OCI-LY7 (cell line): Measurements from ENCODE around the gene P4HA3. TPM values are rescaled to one million over a fixed set of nuclear protein-coding genes. Genes with fewer than 3 reads are reported as not detected.

Experiments used
- BruUV-seq: library from RNA; stranded (reverse); fragments of 400-500 nt; replicated peaks from 2 replicates; lab custom pipeline; 2021; lab: Mats Ljungman, UMichigan
- CTCF ChIA-PET: fragments of 300-600 bp; sonication (Branson Sonifier 250); formaldehyde crosslinking; loops from one replicate; lab custom pipeline; 2022; ENCODE audit warnings: antibody characterized with exemption; ENCODE audit not compliant: unreplicated experiment; lab: Charles Lee
- POLR2A ChIA-PET: fragments of 300-600 bp; sonication (Branson Sonifier 250); formaldehyde crosslinking; loops from one replicate; lab custom pipeline; 2022; ENCODE audit warnings: antibody characterized with exemption; lab: Charles Lee
- DNase-seq: peaks from one replicate; pipeline ENCODE4 v3.0.0-alpha.2; 2015; ENCODE audit warnings: low spot score
- H2AFZ ChIP-seq: fragments of 200-600 bp; sonication (generic), shearing (Covaris generic); 2 replicates; pipeline ENCODE4 v1.6.1; 2014; ENCODE audit warnings: mild to moderate bottlenecking, antibody characterized with exemption, low read length, moderate library complexity
- H3K27ac ChIP-seq: fragments of 200-600 bp; sonication (generic); 2 replicates; pipeline ENCODE4 v1.5.1; 2014; ENCODE audit warnings: mixed run types, low read depth, mild to moderate bottlenecking, moderate library complexity, low read length, inconsistent platforms; ENCODE audit not compliant: poor library complexity, severe bottlenecking
- H3K36me3 ChIP-seq: fragments of 200-600 bp; sonication (generic); 2 replicates; pipeline ENCODE4 v1.6.1; 2014; ENCODE audit warnings: mild to moderate bottlenecking, antibody characterized with exemption, low read length, moderate library complexity, mixed read lengths; ENCODE audit not compliant: insufficient read depth
- H3K4me1 ChIP-seq: fragments of 200-600 bp; sonication (generic); 2 replicates; pipeline ENCODE4 v1.5.1; 2014; ENCODE audit warnings: mild to moderate bottlenecking, low read length; ENCODE audit not compliant: insufficient read depth, poor library complexity, severe bottlenecking
- H3K4me2 ChIP-seq: fragments of 200-600 bp; sonication (generic); 2 replicates; pipeline ENCODE4 v1.6.1; 2014; ENCODE audit warnings: mild to moderate bottlenecking, low read length
- H3K4me3 ChIP-seq: fragments of 200-600 bp; sonication (generic); 2 replicates; pipeline ENCODE4 v1.5.1; 2014; ENCODE audit warnings: mild to moderate bottlenecking, low read depth, low read length; ENCODE audit not compliant: poor library complexity, severe bottlenecking
- H3K79me2 ChIP-seq: fragments of 200-600 bp; sonication (generic); 2 replicates; pipeline ENCODE4 v1.6.1; 2016; ENCODE audit warnings: low read depth, mild to moderate bottlenecking, low read length, moderate library complexity, mixed read lengths; ENCODE audit not compliant: insufficient read depth
- H3K9me2 ChIP-seq: fragments of 200-600 bp; sonication (generic); 2 replicates; pipeline ENCODE4 v1.6.1; 2016; ENCODE audit warnings: mild to moderate bottlenecking, low read length, mixed read lengths; ENCODE audit not compliant: insufficient read depth
- H3K9me3 ChIP-seq: fragments of 200-600 bp; sonication (generic); 2 replicates; pipeline ENCODE4 v1.6.1; 2014; ENCODE audit warnings: mild to moderate bottlenecking, mixed run types, low read length, mixed read lengths
- H4K20me1 ChIP-seq: fragments of 200-600 bp; sonication (generic); 2 replicates; pipeline ENCODE4 v1.6.1; 2014; ENCODE audit warnings: mild to moderate bottlenecking, antibody characterized with exemption, low read length, moderate library complexity, mixed read lengths; ENCODE audit not compliant: insufficient read depth
- CTCF ChIP-seq: fragments of 200-600 bp; sonication (generic); conservative IDR thresholded peaks from 2 replicates; pipeline ENCODE4 v1.5.1; 2014; ENCODE audit warnings: mild to moderate bottlenecking, antibody characterized with exemption, low read length, moderate library complexity, mixed read lengths
- EZH2phosphoT487 ChIP-seq: fragments of 200-600 bp; sonication (generic); IDR thresholded peaks from 2 replicates; pipeline ENCODE4 v1.6.1; 2018; ENCODE audit warnings: low read depth, borderline replicate concordance, mild to moderate bottlenecking, mixed run types, antibody characterized with exemption, low read length, moderate library complexity, mixed read lengths
- intact Hi-C: fragments of 100-400 bp; cut with micrococcal nuclease; formaldehyde crosslinking; loops from one replicate; pipeline ENCODE4 v1.10.0; 2022; ENCODE audit not compliant: unreplicated experiment
- total RNA-seq, 2 experiments: library from RNA; depleted of rRNA in 1 of 2; stranded (reverse); fragments of >200 nt in 1 of 2; shearing (Covaris generic) in 1 of 2; gene quantifications; 2 replicates each; pipeline ENCODE4 v1.2.3, GENCODE V29; 2014 to 2022

P4HA3 gene
- total RNA-seq, 2 experiments from 2014 or later: not detected

- no peaks in the 10 kb centered on the region for H3K79me2 ChIP-seq
- H3K4me3 ChIP-seq: no peak overlapping the region
- TF ChIP-seq CTCF: no peak
- TF ChIP-seq EZH2phosphoT487: no peak
- ChIA-PET CTCF (no interaction called here), POLR2A (no interaction called here)
- intact Hi-C loops: no loop called here
- DNase-seq: no peak
- no peaks in the 10 kb centered on the region for H3K9me2 ChIP-seq
- no peaks in the 10 kb centered on the region for H3K9me3 ChIP-seq
- no peak overlapping the region for H3K4me2 ChIP-seq
- H4K20me1 ChIP-seq: no peaks in the 10 kb centered on the region
- BruUV-seq: no TSS peak
- no peak overlapping the region for H3K27ac ChIP-seq
- H2AFZ ChIP-seq: no peak overlapping the region
- H3K4me1 ChIP-seq: no peaks in the 10 kb centered on the region
- H3K36me3 ChIP-seq: no peaks in the 10 kb centered on the region
Measured at GRCh38 chr11:74341921-74342320, 30.5 kb upstream of the P4HA3 start.

- H3K4me2 ChIP-seq: no peak overlapping the region
- TF ChIP-seq CTCF: no peak
- no peak for TF ChIP-seq EZH2phosphoT487
- no peaks in the 10 kb centered on the region for H3K36me3 ChIP-seq
- no peak overlapping the region for H3K4me3 ChIP-seq
- no peak overlapping the region for H2AFZ ChIP-seq
- H3K9me2 ChIP-seq: no peaks in the 10 kb centered on the region
- H4K20me1 ChIP-seq: no peaks in the 10 kb centered on the region
- H3K27ac ChIP-seq: no peak overlapping the region
- H3K79me2 ChIP-seq: no peaks in the 10 kb centered on the region
- no peaks in the 10 kb centered on the region for H3K9me3 ChIP-seq
- H3K4me1 ChIP-seq: no peaks in the 10 kb centered on the region
- no TSS peak for BruUV-seq
- DNase-seq: no peak
- ChIA-PET CTCF (no interaction called here), POLR2A (no interaction called here)
- intact Hi-C loops: no loop called here
Measured at GRCh38 chr11:74339619-74340018, 28.2 kb upstream of the P4HA3 start.

- Histone ChIP-seq H3K36me3 (no peaks in the 10 kb centered on the region), H3K27ac (no peak overlapping the region), H2AFZ (no peak overlapping the region), H3K9me2 (no peaks in the 10 kb centered on the region), H3K4me3 (no peak overlapping the region), H3K79me2 (no peaks in the 10 kb centered on the region), H3K4me2 (no peak overlapping the region), H3K4me1 (no peaks in the 10 kb centered on the region), H4K20me1 (no peaks in the 10 kb centered on the region), H3K9me3 (no peaks in the 10 kb centered on the region)
- no peak for TF ChIP-seq EZH2phosphoT487
- no TSS peak for BruUV-seq
- no peak for DNase-seq
- intact Hi-C loops: no loop called here
- ChIA-PET POLR2A (interaction anchor here (0.6 kb wide), 1 partner anchor 475 kb away, joined by 3 read pairs; no protein-coding TSS in a partner anchor), CTCF (no interaction called here)
Measured at GRCh38 chr11:74338963-74339362, 27.5 kb upstream of the P4HA3 start.
